OCI-LY1 (cell line): ENCODE results near the gene ATG7.

ENCODE experiments used
- CTCF ChIP-seq: fragments of 200-600 bp; sonication (generic), shearing (Covaris generic); IDR thresholded peaks from 2 replicates; pipeline ENCODE4 v1.5.1; 2017; ENCODE audit warnings: mild to moderate bottlenecking, antibody characterized with exemption, low read length, moderate library complexity, mixed read lengths
- EZH2 ChIP-seq: fragments of 200-600 bp; sonication (generic), shearing (Covaris generic); IDR thresholded peaks from 2 replicates; pipeline ENCODE4 v1.8.0; 2017; ENCODE audit warnings: borderline replicate concordance, mixed run types, mild to moderate bottlenecking, antibody characterized with exemption, low read length, moderate library complexity, mixed read lengths

DNA sequence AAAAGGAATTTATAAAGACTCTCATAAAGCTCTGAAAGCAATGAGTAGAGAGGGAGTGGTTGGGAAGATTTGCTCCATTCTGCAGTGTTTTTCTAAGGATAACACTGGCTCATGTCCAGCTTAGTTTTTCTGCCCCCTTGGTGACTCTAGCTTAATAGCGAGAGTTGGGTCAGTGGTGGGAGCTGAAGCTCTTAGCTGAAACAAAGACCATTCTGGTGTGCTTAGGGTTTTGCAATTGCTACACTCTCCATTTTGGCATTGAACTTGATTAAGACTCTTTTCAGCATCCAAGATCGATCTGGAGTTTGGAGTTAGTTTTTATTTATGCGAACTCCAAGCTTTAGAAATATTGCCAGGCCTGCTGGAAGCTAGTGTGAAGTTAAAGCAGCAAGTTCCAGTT, 98.0 kb downstream of the ATG7 start:
- TF ChIP-seq EZH2 (no peak), CTCF (no peak)
